Measurements from ENCODE around the gene RPL12. TPM values are rescaled to one million over a fixed set of nuclear protein-coding genes. Genes with fewer than 3 reads are reported as not detected.

Gene RPL12
- total RNA-seq, 1 donor from 2014 or later, result 4,885 TPM

DNA sequence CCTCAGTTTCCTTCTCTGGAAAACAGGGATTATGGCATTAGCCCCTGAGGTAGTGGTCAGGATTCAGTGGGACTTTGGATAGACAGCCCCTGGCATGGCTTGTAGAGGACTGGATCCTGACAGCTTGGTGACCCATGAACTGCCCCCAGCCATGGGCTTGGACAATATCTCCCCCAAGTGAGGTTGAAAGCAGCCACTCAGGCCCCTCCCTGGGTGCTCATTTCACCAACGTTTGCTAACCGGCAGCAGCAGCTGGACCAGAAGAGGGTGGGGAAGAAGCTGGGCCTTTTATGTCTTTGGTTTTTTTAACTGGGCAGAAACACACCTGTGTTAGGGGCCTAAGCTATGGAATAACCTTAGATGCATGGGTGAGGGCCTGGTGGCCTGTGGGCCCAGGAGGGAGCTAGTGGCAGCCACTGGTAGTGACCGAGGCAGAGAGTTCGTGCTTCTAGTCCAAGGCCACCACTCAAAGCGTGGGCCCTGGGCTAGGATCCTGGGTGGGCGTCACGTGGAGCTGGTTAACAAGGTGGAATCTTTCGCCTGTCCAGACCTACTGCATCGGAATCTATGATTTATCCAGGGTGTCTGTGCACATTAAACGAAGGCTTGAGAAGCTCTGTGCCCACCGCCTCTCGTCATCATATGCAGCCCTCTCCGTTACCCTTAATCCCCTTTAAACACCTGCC, 52.3 kb downstream of the RPL12 start:
- DNase-seq (ENCODE audit: low read depth), result no peak
- H3K36me3 ChIP-seq (ENCODE audit: control insufficient read depth, insufficient read depth, low read length), result no peaks in the 10 kb centered on the region
- TF ChIP-seq, protein P1, sequence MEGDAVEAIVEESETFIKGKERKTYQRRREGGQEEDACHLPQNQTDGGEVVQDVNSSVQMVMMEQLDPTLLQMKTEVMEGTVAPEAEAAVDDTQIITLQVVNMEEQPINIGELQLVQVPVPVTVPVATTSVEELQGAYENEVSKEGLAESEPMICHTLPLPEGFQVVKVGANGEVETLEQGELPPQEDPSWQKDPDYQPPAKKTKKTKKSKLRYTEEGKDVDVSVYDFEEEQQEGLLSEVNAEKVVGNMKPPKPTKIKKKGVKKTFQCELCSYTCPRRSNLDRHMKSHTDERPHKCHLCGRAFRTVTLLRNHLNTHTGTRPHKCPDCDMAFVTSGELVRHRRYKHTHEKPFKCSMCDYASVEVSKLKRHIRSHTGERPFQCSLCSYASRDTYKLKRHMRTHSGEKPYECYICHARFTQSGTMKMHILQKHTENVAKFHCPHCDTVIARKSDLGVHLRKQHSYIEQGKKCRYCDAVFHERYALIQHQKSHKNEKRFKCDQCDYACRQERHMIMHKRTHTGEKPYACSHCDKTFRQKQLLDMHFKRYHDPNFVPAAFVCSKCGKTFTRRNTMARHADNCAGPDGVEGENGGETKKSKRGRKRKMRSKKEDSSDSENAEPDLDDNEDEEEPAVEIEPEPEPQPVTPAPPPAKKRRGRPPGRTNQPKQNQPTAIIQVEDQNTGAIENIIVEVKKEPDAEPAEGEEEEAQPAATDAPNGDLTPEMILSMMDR (IDR thresholded peaks at IDR 0.05; ENCODE audit: insufficient read depth, low read length, poor library complexity, severe bottlenecking), result no peak
- H3K4me3 ChIP-seq (ENCODE audit: low read depth, low read length), result no peak overlapping the region
- H3K27me3 ChIP-seq (ENCODE audit: control insufficient read depth, insufficient read depth, low read length), result no peaks in the 10 kb centered on the region

DNA sequence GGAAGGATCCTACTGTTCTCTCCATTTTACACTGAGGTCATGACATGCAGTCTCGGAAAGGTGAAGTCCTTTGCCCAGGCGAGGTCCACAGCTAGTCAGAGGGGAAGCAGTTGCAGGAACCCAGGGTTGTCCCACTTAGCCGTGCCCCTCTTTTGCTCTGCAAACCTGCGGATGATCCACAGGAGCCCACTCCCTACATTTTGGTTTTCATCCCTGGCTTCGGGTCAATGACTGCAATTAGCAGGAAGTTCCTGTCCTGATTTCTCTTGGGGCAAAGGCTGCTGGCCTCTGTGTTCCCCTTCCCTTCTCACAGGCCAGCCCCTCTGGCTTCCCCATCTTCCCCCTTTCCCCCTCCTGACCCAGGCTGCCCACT, 52.9 kb downstream of the RPL12 start:
- no peak for DNase-seq (ENCODE audit: low read depth)
- Histone ChIP-seq H3K27me3 (ENCODE audit: control insufficient read depth, insufficient read depth, low read length) (no peaks in the 10 kb centered on the region), H3K4me3 (ENCODE audit: low read depth, low read length) (peak overlapping the region; percentile 76), H3K36me3 (ENCODE audit: control insufficient read depth, insufficient read depth, low read length) (no peaks in the 10 kb centered on the region)
- TF ChIP-seq, protein P1 (IDR thresholded peaks at IDR 0.05; ENCODE audit: insufficient read depth, low read length, poor library complexity, severe bottlenecking), result no peak

Other genes starting within 250 kb of the RPL12 start
- gene GARNL3, start 186.6 kb downstream of the RPL12 start, total RNA-seq, result 2.7 and 5.3 TPM in 2 replicates
- 27.5 and 28.8 TPM in 2 replicates for gene SLC2A8, start 54.2 kb downstream of the RPL12 start, total RNA-seq
- gene ZNF79, start 27.0 kb downstream of the RPL12 start, total RNA-seq, result 5.1 and 5.7 TPM in 2 replicates
- 26.6 and 30.1 TPM in 2 replicates for gene LRSAM1, start 104 bp upstream of the RPL12 start, total RNA-seq
- gene STXBP1, start 160.9 kb upstream of the RPL12 start, total RNA-seq, result 23.8 and 27.5 TPM in 2 replicates